Activated T-helper 17 cell treated with anti-CD3 and anti-CD28 coated beads, Interleukin-2, amount 50 U/mL, for 72 hours (primary cell): ENCODE measurements around the gene SRI. TPM values are rescaled to one million over a fixed set of nuclear protein-coding genes. Genes with fewer than 3 reads are reported as not detected.

ENCODE experiments used
- ATAC-seq: fragments of 150-1000 bp; cut with Tn5 transposase; replicated peaks from 2 replicates; pipeline ENCODE4 v1.10.0; 2021; ENCODE audit warnings: mild to moderate bottlenecking, moderate library complexity
- H3K27ac Mint-ChIP-seq: one replicate; pipeline ENCODE4 v1.8.0; 2022; ENCODE audit warnings: mixed read lengths
- H3K27me3 Mint-ChIP-seq: one replicate; pipeline ENCODE4 v1.8.0; 2022; ENCODE audit warnings: mixed read lengths
- H3K36me3 Mint-ChIP-seq: one replicate; pipeline ENCODE4 v1.8.0; 2022; ENCODE audit warnings: low read depth, mild to moderate bottlenecking, mixed read lengths
- H3K4me1 Mint-ChIP-seq: one replicate; pipeline ENCODE4 v1.8.0; 2022; ENCODE audit warnings: mixed read lengths
- H3K4me3 Mint-ChIP-seq: one replicate; pipeline ENCODE4 v1.8.0; 2022; ENCODE audit warnings: mild to moderate bottlenecking, mixed read lengths
- H3K9me3 Mint-ChIP-seq: one replicate; pipeline ENCODE4 v1.8.0; 2022; ENCODE audit warnings: mixed read lengths
- total RNA-seq, 2 donors: library from RNA; stranded (reverse); gene quantifications; one replicate each; pipeline ENCODE4 v1.2.3, GENCODE V29; 2022

The SRI gene
- total RNA-seq, 2 donors from 2014 or later: 133 to 223 TPM

DNA sequence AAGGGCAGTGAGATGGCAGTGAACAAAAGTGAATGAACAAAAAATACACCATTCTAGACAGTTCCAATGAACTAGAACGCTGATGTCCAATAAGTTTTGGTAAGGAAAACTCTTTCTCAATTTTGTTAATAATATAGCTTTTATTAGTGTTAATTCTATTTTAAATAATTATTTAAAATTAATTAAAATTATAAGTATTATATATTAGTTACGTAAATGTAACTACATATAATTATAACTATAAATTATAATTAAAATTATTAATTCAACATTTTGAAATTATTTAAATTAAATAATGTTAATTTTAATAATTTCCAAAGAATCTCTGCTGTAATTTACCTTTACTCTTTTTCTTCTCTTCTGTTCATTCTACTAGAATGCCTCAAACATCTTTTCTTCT, 5.4 kb downstream of the SRI start:
- H3K4me3 Mint-ChIP-seq: no peak overlapping the region
- H3K36me3 Mint-ChIP-seq: peaks cover 92% of the 10 kb centered on the region
- H3K27me3 Mint-ChIP-seq: no peaks in the 10 kb centered on the region
- no peak for ATAC-seq
- H3K4me1 Mint-ChIP-seq: peaks cover 18% of the 10 kb centered on the region
- no peaks in the 10 kb centered on the region for H3K9me3 Mint-ChIP-seq
- H3K27ac Mint-ChIP-seq: peak overlapping the region; percentile 35

DNA sequence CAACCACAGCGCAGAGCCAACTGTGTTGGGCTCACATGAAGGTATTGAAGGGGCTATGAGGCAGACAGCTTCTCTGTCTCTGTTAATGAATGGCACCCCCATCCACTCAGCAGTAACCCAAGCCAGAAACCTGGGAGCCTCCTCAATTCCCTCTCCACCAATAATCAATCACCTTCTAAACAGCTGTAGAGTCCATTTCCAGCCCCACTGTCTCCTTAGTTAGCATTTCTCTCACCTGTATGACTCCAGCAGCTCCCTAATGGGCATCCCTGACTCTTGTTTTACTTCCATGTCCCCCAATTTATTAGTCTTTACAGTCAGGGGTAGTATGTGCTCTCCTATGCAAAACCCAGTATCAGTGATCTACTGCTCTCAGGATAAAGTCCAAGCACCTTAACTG, 6.9 kb downstream of the SRI start:
- peaks cover 97% of the 10 kb centered on the region for H3K36me3 Mint-ChIP-seq
- H3K27me3 Mint-ChIP-seq: no peaks in the 10 kb centered on the region

DNA sequence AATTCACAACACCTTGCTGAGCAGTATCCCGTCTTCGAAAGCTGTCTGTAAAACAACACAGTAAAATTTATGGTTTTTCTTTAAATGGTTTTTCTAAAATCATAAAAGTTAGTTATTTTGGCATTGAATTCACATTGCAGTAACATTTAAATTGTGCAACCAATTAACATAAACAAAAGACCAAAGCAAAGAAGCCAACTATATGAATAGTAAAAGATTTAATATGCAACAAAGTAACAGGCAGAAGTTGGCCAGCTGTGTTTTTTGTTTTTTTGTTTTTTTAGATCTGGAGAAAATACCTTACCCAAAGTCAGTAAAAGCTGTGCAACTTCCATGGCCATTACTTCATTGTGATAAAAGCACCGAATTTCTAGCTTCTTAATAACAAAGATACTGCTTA, 11.3 kb downstream of the SRI start:
- ATAC-seq: no peak
- Mint-ChIP-seq H3K27ac (no peak overlapping the region), H3K36me3 (peaks cover 100% of the 10 kb centered on the region), H3K27me3 (no peaks in the 10 kb centered on the region), H3K9me3 (no peaks in the 10 kb centered on the region), H3K4me1 (peaks cover 5% of the 10 kb centered on the region), H3K4me3 (no peak overlapping the region)

More for the DNA sequence above, 6.9 kb downstream of the SRI start:
- Mint-ChIP-seq H3K27ac (peak overlapping the region; percentile 35), H3K4me3 (no peak overlapping the region), H3K4me1 (peaks cover 14% of the 10 kb centered on the region), H3K9me3 (no peaks in the 10 kb centered on the region)
- ATAC-seq: no peak

DNA sequence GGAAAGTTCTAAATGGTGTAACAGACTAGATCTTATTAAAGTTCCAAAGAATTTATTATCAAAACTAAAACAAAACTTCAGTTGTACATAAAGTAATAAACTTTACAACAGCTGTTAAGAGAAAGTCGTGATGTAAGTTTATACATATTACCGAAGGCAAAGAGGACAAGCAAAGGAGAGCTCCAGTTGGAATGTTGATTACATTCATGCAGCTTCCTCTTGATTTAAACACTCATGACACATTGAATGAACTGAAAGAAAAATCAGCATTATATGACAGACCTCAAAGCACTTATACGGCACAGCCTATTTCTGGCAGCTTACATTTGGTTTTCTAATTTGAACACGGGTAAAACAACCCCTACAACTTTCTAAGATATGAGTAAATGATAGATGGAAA, 13.6 kb downstream of the SRI start:
- no peak overlapping the region for H3K4me3 Mint-ChIP-seq
- no peaks in the 10 kb centered on the region for H3K27me3 Mint-ChIP-seq
- H3K36me3 Mint-ChIP-seq: peaks cover 90% of the 10 kb centered on the region
- H3K4me1 Mint-ChIP-seq: no peaks in the 10 kb centered on the region
- no peak for ATAC-seq
- no peak overlapping the region for H3K27ac Mint-ChIP-seq
- no peaks in the 10 kb centered on the region for H3K9me3 Mint-ChIP-seq

DNA sequence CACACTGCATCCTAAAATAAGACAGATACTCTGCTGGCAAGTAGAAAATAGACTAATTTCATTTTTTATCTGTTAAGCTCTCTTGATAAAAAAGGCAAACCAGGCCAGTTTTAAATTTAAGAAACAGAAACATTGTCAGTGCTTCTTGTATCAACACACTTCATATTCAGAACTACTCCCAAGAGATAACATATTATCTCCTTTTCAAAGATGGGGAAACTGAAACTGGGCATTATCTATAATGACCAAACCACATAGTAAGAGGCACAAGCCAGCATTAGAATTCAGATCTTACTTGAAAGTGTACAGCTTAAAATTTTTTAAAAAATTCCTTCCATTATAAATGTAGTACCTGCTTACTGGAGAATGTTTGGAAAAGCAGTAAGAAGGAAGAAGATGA, 14.7 kb downstream of the SRI start:
- Mint-ChIP-seq H3K4me1 (no peaks in the 10 kb centered on the region), H3K9me3 (no peaks in the 10 kb centered on the region), H3K27ac (no peak overlapping the region), H3K4me3 (no peak overlapping the region), H3K36me3 (peaks cover 86% of the 10 kb centered on the region), H3K27me3 (no peaks in the 10 kb centered on the region)
- no peak for ATAC-seq

DNA sequence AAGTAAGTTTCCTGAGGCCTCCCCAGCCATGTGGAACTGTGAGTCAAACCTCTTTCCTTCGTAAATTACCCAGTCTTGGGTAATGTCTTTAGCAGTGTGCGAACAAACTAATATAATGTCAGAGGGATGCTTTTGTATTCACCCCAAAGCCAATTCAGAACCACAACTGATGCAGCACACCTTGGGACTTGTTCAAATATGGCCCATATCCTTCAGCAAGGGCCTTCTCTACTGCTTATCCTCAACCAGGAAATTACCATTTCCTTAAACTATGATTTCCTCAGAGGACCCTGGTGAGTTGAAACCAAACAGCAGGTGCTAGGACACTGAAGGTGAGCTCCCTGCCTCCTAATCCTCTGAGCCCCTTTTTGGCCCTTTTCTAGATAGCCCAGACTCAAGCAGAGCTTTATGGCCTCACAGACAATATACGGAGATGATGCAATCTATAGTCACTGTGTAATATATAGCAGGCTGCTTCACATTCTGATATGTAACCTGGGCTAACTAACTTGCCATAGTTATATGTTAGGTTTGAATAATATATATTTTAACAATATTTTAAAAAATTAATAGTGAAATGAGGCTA, 15.2 kb downstream of the SRI start:
- Mint-ChIP-seq H3K4me1 (no peaks in the 10 kb centered on the region), H3K36me3 (peaks cover 80% of the 10 kb centered on the region), H3K27ac (peak overlapping the region; percentile 25), H3K27me3 (no peaks in the 10 kb centered on the region), H3K9me3 (no peaks in the 10 kb centered on the region), H3K4me3 (no peak overlapping the region)
- no peak for ATAC-seq

DNA sequence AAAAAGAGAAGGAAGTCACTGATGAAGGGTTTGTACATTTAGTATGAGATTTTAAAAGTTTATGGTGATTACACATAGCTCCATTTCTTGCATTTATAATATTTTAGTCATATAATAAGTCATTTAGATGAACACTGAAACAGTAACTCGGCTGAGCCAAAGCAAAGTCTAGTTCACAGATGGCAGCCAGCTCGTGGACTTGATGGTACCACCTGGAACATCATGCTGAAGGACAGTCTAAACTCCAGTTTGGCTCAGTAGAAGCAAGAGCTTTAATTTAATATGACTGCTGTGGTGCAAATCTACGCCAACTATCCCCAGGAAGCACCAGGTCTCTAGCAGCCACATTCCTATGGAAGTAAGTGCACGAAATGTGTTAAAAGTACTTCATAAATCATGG, 16.4 kb downstream of the SRI start:
- Mint-ChIP-seq H3K9me3 (no peaks in the 10 kb centered on the region), H3K36me3 (peaks cover 68% of the 10 kb centered on the region), H3K27me3 (no peaks in the 10 kb centered on the region), H3K27ac (peak overlapping the region; percentile 75), H3K4me1 (no peaks in the 10 kb centered on the region), H3K4me3 (no peak overlapping the region)
- no peak for ATAC-seq

DNA sequence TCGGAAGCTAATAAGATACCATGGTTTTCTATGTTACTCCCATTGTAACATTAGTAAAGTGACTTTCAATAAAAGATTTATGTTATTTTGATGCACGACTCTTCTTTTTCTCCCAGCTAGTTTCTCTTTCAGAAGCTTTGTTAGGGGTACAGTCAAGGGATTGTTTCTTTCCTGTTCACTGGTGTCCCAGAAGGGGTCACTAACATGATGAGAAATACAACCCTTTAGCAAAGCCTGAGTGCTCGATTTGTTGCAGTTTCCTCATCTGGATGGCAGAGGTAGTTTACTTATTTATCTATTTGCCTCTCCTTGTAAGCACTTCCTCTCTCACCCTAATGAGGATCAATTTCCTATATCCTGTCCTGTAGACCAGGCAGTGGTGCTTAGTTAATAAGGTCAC, 17.0 kb downstream of the SRI start:
- H3K4me1 Mint-ChIP-seq: no peaks in the 10 kb centered on the region
- no peak overlapping the region for H3K4me3 Mint-ChIP-seq
- no peaks in the 10 kb centered on the region for H3K27me3 Mint-ChIP-seq
- no peak for ATAC-seq
- H3K27ac Mint-ChIP-seq: peak overlapping the region; percentile 75
- peaks cover 62% of the 10 kb centered on the region for H3K36me3 Mint-ChIP-seq
- no peaks in the 10 kb centered on the region for H3K9me3 Mint-ChIP-seq

DNA sequence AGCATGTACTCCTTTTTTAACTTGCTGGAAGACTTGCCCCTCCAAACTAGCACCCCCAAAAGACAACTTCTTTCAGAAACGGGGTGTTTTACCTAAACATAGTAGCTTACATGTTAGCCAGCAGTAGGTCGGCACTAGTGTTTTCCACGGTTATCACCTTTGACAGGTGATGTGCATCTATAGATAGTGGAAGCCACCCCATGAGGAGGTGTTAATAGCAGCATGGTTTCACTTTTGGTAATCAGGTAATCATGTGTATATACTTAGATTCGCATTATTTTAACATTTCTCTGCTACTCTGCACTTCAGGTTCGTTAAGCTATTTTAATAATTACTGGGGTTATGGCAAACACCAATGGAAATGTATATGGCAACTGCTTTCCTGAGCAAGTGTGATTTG, 17.6 kb downstream of the SRI start:
- Mint-ChIP-seq H3K36me3 (peaks cover 57% of the 10 kb centered on the region), H3K4me1 (no peaks in the 10 kb centered on the region), H3K27me3 (no peaks in the 10 kb centered on the region), H3K4me3 (no peak overlapping the region), H3K27ac (no peak overlapping the region), H3K9me3 (no peaks in the 10 kb centered on the region)
- ATAC-seq: no peak

DNA sequence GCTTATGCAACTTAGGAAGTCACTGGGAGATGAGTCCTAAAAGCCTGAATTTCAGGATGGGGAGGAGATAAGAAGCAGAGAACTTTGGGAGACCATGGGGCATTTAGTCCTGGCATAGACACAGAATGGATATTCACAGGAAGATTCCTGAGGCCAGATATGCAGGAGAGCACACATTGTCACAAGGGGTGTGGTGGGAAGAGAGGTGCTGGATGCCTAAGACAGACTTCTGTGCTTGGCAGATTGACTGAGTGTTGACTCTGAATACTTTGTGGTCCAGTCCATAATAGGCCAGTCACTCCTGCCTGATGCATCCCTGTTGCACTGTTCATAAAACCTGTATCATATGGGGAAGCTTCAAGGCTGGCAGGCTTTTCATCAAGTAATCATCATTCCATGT, 18.5 kb downstream of the SRI start:
- Mint-ChIP-seq H3K27ac (no peak overlapping the region), H3K4me3 (no peak overlapping the region), H3K4me1 (no peaks in the 10 kb centered on the region), H3K9me3 (no peaks in the 10 kb centered on the region), H3K27me3 (no peaks in the 10 kb centered on the region), H3K36me3 (peaks cover 47% of the 10 kb centered on the region)
- ATAC-seq: no peak

DNA sequence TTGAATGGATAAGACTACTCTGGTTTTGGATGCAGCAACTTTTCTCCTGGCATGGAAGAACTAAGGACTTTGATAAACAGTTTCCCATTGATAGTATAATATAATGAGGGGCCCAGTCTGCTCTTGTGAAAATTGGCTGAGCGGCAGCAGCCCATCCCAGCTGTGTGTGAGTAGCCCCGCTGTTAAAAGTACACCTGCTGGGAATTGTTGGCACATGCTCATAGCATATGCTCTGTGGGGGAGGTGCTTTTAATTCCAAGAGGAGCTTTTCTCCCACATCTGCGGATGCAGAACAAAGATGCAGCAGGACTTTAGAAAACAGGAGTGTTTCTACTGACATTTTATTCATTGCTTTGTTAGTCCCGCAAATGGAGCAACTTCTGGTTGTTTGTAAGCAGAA, 19.0 kb downstream of the SRI start:
- H3K4me1 Mint-ChIP-seq: no peaks in the 10 kb centered on the region
- H3K27ac Mint-ChIP-seq: no peak overlapping the region
- H3K4me3 Mint-ChIP-seq: no peak overlapping the region
- ATAC-seq: no peak
- no peaks in the 10 kb centered on the region for H3K9me3 Mint-ChIP-seq
- H3K27me3 Mint-ChIP-seq: no peaks in the 10 kb centered on the region
- peaks cover 42% of the 10 kb centered on the region for H3K36me3 Mint-ChIP-seq

DNA sequence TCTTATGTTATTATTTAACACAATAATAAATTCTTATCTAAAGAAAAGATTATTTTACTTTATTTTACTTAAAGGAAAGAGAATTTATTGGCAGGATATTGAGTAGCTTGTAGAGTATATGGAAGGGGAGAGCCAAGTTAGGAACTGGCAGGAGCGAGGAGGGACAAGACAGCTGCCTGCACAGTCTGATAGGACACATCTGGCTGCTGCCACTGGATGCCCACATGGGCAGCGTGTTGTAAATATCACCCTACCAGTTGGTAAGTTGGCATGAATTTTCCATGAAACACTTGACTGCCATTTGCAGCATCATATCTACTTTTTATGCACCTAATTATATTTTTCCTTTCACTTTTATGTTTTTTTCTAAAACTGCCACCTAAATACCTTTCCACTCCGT, 19.6 kb downstream of the SRI start:
- ATAC-seq: no peak
- Mint-ChIP-seq H3K36me3 (peaks cover 36% of the 10 kb centered on the region), H3K9me3 (no peaks in the 10 kb centered on the region), H3K27ac (no peak overlapping the region), H3K4me1 (no peaks in the 10 kb centered on the region), H3K4me3 (no peak overlapping the region), H3K27me3 (no peaks in the 10 kb centered on the region)

DNA sequence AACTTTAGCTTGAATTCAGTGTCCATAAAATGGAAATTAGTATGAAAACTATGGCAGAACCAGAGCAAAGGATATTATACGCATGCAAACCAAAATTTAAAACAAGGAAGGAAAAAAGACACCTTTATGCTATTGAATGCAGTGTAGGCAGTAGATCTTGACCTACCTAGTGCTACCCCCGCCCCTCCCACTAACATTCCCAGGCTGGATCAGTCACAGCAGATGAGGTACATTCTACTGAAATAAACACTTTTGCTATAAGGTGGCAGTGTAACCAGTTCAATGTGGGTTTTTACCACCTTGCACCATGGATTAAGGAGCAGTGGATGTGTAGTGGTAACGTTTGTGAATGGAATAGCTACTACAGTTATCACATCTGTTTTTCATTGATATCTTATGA, 27.9 kb downstream of the SRI start:
- Mint-ChIP-seq H3K27me3 (no peaks in the 10 kb centered on the region), H3K9me3 (no peaks in the 10 kb centered on the region), H3K27ac (no peak overlapping the region), H3K36me3 (no peaks in the 10 kb centered on the region), H3K4me1 (no peaks in the 10 kb centered on the region), H3K4me3 (no peak overlapping the region)
- ATAC-seq: no peak

DNA sequence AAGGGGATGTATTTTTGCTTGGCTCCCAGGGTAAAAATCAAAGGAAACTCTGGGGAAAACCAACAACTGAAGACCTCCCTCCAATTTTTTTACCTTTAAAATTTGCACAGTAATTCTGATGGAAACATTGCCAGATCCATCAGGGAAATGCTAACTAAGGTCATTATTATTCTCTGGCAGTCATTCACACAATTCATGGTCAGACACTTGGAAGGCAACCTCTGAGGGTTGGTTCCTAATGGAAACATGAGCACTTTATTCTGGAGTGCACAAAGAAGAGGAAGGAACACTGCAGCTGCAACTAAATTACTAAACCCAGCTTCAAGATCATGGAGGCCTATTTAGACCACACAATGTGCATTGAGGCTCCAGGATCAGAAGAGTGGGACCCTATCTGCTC, 34.2 kb downstream of the SRI start:
- Mint-ChIP-seq H3K4me3 (no peak overlapping the region), H3K27me3 (no peaks in the 10 kb centered on the region), H3K4me1 (no peaks in the 10 kb centered on the region), H3K9me3 (no peaks in the 10 kb centered on the region), H3K27ac (no peak overlapping the region), H3K36me3 (no peaks in the 10 kb centered on the region)
- ATAC-seq: no peak

DNA sequence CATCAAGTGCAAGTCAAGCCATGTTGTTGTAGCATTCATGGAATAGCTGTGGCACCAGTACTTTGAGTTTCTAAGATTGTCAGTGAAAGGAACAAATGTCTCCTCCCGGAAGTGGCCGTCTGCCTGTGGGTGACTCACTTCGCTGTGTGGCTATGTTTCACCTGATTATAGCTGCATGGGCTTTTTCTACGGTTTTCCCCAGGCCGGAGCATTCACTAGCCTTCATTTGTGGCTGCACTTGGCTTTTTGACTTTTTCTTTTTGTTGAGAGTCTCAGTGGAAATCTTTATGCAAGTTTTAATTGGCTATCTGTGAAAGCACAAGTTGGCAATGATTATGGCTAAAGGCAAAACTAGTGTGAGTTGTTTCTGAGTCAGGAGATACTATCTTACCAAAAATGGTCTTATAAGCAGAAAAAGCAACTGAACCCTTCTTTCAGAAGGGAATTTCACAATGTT, 35.0 kb downstream of the SRI start:
- Mint-ChIP-seq H3K36me3 (no peaks in the 10 kb centered on the region), H3K9me3 (no peaks in the 10 kb centered on the region), H3K4me1 (no peaks in the 10 kb centered on the region), H3K4me3 (no peak overlapping the region), H3K27ac (peak overlapping the region; percentile 35), H3K27me3 (no peaks in the 10 kb centered on the region)
- peak; percentile 94 for ATAC-seq

DNA sequence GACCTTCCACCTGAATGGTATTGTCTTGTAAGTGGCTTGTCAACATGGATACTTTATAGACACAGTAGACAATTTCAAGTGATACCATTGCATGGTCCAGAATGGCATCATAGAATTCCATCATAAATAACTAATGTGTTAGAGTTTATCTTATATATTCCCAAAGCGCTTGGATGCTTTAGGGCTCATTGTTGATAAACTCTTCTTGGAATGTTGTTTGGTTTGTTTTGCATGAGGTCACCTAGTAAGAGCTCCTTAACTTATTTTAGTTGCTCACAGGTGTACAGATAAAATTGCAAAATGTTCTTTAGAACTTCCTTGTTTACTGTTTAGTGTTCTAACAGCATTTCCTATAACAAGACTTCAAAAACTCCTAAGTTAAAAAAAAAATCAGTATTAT, 36.8 kb downstream of the SRI start:
- H3K9me3 Mint-ChIP-seq: no peaks in the 10 kb centered on the region
- no peak overlapping the region for H3K27ac Mint-ChIP-seq
- no peak for ATAC-seq
- H3K4me1 Mint-ChIP-seq: no peaks in the 10 kb centered on the region
- H3K36me3 Mint-ChIP-seq: no peaks in the 10 kb centered on the region
- no peak overlapping the region for H3K4me3 Mint-ChIP-seq
- H3K27me3 Mint-ChIP-seq: no peaks in the 10 kb centered on the region
